MM.1S (cell line): Measurements from ENCODE around the gene VAPA.

Experiments used
- EZH2 ChIP-seq: fragments of 300-600 bp; sonication (generic); optimal IDR thresholded peaks from 2 replicates; pipeline ENCODE3; 2017; ENCODE audit warnings: low read depth, mild to moderate bottlenecking, antibody characterized with exemption, low read length, mixed read lengths
- EZH2phosphoT487 ChIP-seq: fragments of 300-600 bp; sonication (generic); IDR thresholded peaks from 2 replicates; pipeline ENCODE4 v1.6.1; 2018; ENCODE audit warnings: antibody characterized with exemption, low read length
- TF ChIP-seq, protein P1 (sequence below): fragments of 300-600 bp; sonication (generic); IDR thresholded peaks from 2 replicates; pipeline ENCODE4 v1.5.1; 2016; ENCODE audit warnings: antibody characterized with exemption, low read length, mixed read lengths

DNA sequence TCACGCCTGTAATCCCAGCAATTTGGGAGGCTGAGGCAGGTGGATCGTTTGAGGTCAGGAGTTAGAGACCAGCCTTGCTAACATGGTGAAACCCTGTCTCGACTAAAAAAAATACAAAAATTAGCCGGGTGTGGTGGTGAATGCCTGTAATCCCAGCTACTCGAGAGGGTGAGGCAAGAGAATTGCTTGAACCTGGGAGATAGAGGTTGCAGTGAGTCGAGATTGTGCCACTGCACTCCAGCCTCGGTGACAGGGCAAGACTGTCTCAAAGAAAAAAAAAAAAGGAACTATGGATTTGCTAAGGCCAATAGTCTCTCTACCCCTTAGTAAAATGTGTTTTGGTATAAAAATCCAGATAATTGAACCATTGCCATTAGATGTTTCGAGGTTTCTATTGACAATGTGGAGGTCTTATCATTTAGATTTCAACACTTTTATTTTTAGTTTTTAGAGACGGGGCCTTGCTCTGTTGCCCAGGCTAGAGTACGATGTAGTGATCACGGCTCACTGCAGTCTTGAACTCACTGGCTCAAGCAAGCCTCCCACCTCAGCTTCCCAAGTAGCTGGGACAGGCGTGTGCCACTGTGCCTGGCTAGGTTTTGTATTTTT is 29.2 kb upstream of the VAPA start:
- TF ChIP-seq, protein P1, sequence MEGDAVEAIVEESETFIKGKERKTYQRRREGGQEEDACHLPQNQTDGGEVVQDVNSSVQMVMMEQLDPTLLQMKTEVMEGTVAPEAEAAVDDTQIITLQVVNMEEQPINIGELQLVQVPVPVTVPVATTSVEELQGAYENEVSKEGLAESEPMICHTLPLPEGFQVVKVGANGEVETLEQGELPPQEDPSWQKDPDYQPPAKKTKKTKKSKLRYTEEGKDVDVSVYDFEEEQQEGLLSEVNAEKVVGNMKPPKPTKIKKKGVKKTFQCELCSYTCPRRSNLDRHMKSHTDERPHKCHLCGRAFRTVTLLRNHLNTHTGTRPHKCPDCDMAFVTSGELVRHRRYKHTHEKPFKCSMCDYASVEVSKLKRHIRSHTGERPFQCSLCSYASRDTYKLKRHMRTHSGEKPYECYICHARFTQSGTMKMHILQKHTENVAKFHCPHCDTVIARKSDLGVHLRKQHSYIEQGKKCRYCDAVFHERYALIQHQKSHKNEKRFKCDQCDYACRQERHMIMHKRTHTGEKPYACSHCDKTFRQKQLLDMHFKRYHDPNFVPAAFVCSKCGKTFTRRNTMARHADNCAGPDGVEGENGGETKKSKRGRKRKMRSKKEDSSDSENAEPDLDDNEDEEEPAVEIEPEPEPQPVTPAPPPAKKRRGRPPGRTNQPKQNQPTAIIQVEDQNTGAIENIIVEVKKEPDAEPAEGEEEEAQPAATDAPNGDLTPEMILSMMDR: no peak
- no peak for TF ChIP-seq EZH2
- no peak for TF ChIP-seq EZH2phosphoT487
